GM06990 (cell line): ENCODE data around the gene TANC1.

Source experiments
- DNase-seq: peaks from one replicate; pipeline ENCODE4 v3.0.0-alpha.2; 2011; ENCODE audit not compliant: insufficient read length; ENCODE audit errors: extremely low read depth
- H3K27me3 ChIP-seq: replicated peaks from 2 replicates; pipeline ENCODE4 v1.6.0; 2011; ENCODE audit warnings: low read length; ENCODE audit not compliant: control insufficient read depth, insufficient read depth
- H3K36me3 ChIP-seq: 2 replicates; pipeline ENCODE4 v1.5.1; 2011; ENCODE audit warnings: low read length; ENCODE audit not compliant: control insufficient read depth, insufficient read depth
- H3K4me3 ChIP-seq: replicated peaks from 2 replicates; pipeline ENCODE4 v1.5.1; 2011; ENCODE audit warnings: low read depth, mild to moderate bottlenecking, control low read depth, low read length
- TF ChIP-seq, protein P1 (sequence below): IDR thresholded peaks from 2 replicates; pipeline ENCODE4 v1.5.1; 2011; ENCODE audit warnings: low read length, control low read depth, mild to moderate bottlenecking, inconsistent platforms; ENCODE audit not compliant: insufficient read depth, poor library complexity, severe bottlenecking

Gene TANC1

DNA sequence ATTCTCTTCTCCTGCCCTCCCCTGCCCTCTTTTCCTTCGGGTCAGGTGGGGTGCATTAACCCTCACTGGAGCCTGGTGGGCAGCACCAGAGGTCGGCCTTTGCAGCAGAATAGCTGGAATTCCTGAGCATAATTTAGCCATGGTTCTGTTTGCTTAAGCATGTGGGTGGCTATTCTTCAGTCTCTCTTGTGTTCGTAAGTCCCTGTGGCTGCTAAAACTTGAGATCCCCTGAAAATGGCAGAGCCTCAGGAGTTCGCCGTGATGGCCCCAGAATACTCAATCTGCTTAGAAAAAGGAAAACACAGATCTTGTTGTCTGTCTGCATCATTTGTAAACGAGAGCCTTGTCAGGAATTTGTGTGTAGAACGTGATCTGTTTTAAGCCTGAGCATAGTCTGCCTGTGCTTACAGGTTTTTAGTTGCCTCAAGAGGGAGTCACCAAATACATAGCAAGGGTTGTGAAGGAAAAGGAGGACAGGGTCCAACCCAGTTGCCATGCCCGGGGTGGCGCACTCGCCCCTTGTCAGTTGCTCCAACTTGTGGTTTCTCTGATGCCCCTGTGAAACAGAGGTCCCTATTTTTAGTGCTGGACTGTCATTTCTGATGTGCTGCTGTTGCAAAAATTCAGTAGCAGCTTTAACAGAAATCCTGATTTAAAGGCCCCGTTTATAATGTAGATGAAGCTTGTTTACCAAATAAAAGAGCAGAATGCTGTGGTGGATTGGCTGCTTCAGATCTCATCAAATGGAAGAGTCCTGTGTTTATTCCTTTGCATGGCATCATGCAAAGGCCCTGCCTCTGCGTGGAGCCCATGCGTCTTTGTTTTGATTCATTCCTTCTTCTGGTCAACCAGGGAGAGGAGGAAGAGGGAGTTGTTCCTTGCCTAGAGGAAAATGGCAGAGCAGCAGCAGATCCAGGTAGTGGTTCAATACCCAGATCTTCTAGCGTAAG is 243.3 kb downstream of the TANC1 start:
- Histone ChIP-seq H3K27me3 (no peaks in the 10 kb centered on the region), H3K4me3 (no peak overlapping the region), H3K36me3 (peaks cover 6% of the 10 kb centered on the region)
- no peak for DNase-seq
- TF ChIP-seq, protein P1, sequence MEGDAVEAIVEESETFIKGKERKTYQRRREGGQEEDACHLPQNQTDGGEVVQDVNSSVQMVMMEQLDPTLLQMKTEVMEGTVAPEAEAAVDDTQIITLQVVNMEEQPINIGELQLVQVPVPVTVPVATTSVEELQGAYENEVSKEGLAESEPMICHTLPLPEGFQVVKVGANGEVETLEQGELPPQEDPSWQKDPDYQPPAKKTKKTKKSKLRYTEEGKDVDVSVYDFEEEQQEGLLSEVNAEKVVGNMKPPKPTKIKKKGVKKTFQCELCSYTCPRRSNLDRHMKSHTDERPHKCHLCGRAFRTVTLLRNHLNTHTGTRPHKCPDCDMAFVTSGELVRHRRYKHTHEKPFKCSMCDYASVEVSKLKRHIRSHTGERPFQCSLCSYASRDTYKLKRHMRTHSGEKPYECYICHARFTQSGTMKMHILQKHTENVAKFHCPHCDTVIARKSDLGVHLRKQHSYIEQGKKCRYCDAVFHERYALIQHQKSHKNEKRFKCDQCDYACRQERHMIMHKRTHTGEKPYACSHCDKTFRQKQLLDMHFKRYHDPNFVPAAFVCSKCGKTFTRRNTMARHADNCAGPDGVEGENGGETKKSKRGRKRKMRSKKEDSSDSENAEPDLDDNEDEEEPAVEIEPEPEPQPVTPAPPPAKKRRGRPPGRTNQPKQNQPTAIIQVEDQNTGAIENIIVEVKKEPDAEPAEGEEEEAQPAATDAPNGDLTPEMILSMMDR: no peak

DNA sequence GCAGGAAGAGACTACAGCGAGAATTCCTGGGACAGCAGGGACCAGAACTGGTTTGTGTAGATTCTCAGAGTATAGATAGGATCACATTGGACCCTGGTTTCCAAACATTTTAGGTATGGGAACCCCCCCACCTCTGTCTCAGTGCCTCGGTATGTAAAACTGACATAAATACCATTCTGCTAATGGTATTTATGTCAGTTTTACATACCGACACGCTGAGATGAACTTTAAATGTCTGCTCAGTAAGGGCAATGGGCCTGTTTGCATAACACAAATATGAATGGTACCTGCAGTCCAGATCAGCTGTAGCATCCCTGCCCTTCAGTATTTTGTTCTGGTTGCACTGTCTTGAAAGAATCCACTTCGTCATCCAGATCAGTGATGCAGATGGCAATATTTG is 244.9 kb downstream of the TANC1 start:
- no peak for DNase-seq
- no peaks in the 10 kb centered on the region for H3K27me3 ChIP-seq
- H3K36me3 ChIP-seq: peaks cover 10% of the 10 kb centered on the region
- TF ChIP-seq, protein P1: no peak
- H3K4me3 ChIP-seq: no peak overlapping the region

DNA sequence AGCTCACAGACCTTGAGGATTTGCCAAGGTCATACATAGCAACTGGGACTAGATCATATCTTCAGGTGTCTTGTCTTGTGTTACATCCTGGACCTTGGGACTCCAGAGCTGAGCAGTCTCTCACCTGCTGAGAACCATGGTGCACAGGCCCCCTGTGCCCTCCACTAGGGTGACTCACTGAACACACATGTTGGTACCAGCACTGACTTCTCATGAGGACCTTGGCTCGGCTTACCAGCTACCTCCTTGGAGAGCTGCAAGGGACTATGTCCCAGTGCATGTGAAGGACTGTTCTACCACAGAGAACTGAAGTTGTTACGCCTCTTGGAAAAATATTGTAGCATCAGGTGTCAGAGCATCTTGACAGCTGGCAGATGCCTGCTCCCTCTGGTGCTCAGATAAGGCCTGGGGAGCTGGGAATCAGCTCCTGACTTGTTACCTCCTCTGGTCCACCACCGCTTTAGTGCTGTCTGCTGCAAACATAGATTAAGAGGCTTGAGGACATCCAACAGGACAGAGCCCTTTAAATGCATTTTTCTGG is 246.0 kb downstream of the TANC1 start:
- H3K36me3 ChIP-seq: peaks cover 12% of the 10 kb centered on the region
- H3K4me3 ChIP-seq: no peak overlapping the region
- TF ChIP-seq, protein P1: no peak
- DNase-seq: no peak
- no peaks in the 10 kb centered on the region for H3K27me3 ChIP-seq

DNA sequence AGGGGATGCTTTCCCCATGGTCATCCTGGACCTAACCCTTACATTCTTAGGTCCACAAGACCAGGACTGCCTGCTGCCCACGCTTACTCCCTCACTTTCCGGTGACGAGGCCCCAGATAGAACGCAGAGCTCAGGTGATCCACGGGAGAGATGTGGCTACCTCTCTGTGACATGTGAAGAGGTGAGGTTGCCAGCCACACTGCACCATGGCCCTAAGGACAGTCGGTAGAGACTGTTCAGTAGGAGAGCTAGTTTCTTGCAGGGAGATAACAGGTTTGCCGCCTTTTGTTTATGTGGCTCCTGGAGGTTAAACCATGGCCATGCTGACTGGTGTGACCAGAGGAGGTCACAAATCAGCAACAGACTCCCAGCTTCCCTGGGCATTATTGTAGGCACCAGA is 246.7 kb downstream of the TANC1 start:
- no peaks in the 10 kb centered on the region for H3K27me3 ChIP-seq
- peaks cover 16% of the 10 kb centered on the region for H3K36me3 ChIP-seq
- DNase-seq: no peak
- no peak overlapping the region for H3K4me3 ChIP-seq
- TF ChIP-seq, protein P1: no peak

DNA sequence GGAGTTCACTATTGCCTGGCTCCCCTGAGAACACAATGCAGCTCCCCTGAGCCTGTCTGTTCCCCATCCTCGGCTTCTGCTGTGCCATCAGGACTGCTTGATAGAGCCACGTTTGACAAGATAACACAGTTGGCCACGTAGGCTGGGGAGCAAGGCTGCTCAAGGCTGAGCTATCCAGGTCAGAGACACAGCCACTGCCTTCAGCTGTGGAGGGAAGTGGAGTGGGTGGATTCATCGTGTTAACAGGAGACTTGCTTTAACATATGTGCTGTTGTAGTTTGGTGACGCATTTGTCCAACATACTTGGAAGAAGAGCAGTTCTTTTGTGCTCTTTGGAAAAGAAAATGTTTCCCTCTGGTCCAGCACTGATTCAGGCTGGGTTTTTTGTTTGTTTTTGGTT is 249.2 kb downstream of the TANC1 start:
- peaks cover 16% of the 10 kb centered on the region for H3K36me3 ChIP-seq
- no peaks in the 10 kb centered on the region for H3K27me3 ChIP-seq
- no peak overlapping the region for H3K4me3 ChIP-seq
- TF ChIP-seq, protein P1: no peak
- DNase-seq: no peak
